ENCODE results near the gene NRP2. TPM values are rescaled to one million over a fixed set of nuclear protein-coding genes. Genes with fewer than 3 reads are reported as not detected.

The NRP2 gene
- total and polyA plus RNA-seq, 2 donors (not counting 1 experiment from before 2014, with no cell fraction given), result 1.8 to 6.8 TPM

DNA sequence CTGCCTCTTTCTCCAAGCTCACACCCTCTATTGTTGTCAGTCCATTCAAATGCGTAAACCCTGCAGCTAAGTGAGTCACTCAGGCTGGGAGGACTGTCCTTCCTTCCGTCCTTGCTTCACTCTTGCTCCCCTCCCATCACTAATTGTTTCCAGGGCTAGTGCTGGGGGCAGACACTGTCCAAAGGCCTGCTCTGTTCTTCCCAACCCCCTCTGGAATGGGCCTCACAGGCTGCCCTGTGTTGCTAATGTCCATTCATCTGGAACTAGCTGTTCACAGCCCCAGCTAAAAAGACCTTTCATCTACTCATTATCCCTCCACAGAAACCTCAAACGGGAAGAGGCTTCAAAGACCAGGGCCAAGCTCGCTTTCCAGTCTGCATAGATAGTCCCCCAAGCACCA lies 31.9 kb upstream of the NRP2 start:
- DNase-seq (no peak), ATAC-seq (ENCODE audit: low read depth) (no peak)
- ChIA-PET CTCF (interaction anchor here (1.1 kb wide), 1 partner anchor 10 kb away, joined by 3 read pairs; no protein-coding TSS in a partner anchor), POLR2A (no interaction called here)
- H3K79me2 ChIP-seq (ENCODE audit: control insufficient read depth, insufficient read depth, low read length), result no peaks in the 10 kb centered on the region
- H3K9me3 Mint-ChIP-seq (ENCODE audit: insufficient read depth), result no peaks in the 10 kb centered on the region
- no peak overlapping the region for H3K4me3 ChIP-seq (ENCODE audit: control extremely low read depth in 1 of 5, extremely low read depth in 1 of 5, insufficient read depth in 1 of 5, low read depth in 2 of 5, low read length in 4 of 5)
- intact Hi-C loops (cut with micrococcal nuclease), result no loop called here
- no peak overlapping the region for H3K27ac ChIP-seq (ENCODE audit: low read length in 2 of 2)
- H3K27me3 Mint-ChIP-seq, result peaks cover 44% of the 10 kb centered on the region
- no peaks in the 10 kb centered on the region for H4K20me1 ChIP-seq (ENCODE audit: control insufficient read depth, insufficient read depth, low read length, poor library complexity, severe bottlenecking)
- no peaks in the 10 kb centered on the region for H3K9me3 ChIP-seq (ENCODE audit: control extremely low read depth in 1 of 3, control insufficient read depth in 2 of 3, insufficient read depth in 1 of 3, low read length in 2 of 3)
- H3K27ac Mint-ChIP-seq, result no peak overlapping the region
- no peaks in the 10 kb centered on the region for H3K36me3 ChIP-seq (replicated peaks in 1 of 2; ENCODE audit: control extremely low read depth in 1 of 2, control insufficient read depth in 1 of 2, extremely low read depth in 1 of 2, insufficient read depth in 2 of 2, low read length in 1 of 2)
- TF ChIP-seq, protein P1, sequence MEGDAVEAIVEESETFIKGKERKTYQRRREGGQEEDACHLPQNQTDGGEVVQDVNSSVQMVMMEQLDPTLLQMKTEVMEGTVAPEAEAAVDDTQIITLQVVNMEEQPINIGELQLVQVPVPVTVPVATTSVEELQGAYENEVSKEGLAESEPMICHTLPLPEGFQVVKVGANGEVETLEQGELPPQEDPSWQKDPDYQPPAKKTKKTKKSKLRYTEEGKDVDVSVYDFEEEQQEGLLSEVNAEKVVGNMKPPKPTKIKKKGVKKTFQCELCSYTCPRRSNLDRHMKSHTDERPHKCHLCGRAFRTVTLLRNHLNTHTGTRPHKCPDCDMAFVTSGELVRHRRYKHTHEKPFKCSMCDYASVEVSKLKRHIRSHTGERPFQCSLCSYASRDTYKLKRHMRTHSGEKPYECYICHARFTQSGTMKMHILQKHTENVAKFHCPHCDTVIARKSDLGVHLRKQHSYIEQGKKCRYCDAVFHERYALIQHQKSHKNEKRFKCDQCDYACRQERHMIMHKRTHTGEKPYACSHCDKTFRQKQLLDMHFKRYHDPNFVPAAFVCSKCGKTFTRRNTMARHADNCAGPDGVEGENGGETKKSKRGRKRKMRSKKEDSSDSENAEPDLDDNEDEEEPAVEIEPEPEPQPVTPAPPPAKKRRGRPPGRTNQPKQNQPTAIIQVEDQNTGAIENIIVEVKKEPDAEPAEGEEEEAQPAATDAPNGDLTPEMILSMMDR (IDR thresholded peaks at IDR 0.05), result no peak
- TF ChIP-seq EZH2 (IDR thresholded peaks at IDR 0.05; ENCODE audit: borderline replicate concordance, insufficient read depth, low read depth, low read length, poor library complexity, severe bottlenecking), result no peak
- peaks cover 0 to 10% of the 10 kb centered on the region in 2 donors for H3K4me1 ChIP-seq (ENCODE audit: control insufficient read depth in 2 of 2, insufficient read depth in 2 of 2, low read length in 2 of 2)
- H3K4me1 Mint-ChIP-seq, result peaks cover 10% of the 10 kb centered on the region
- no peak overlapping the region for H3K4me2 ChIP-seq (replicated peaks; ENCODE audit: low read depth, low read length, poor library complexity, severe bottlenecking)
- H3K27me3 ChIP-seq (replicated peaks in 1 of 4; ENCODE audit: control extremely low read depth in 1 of 4, control insufficient read depth in 3 of 4, insufficient read depth in 4 of 4, low read length in 3 of 4), result peaks cover 0 to 10% (median 2%) of the 10 kb centered on the region in 4 experiments
- WGBS (ENCODE audit: insufficient coverage), result 62% methylated on average over 4 of the region's 4 CpGs
- H3K9ac ChIP-seq (ENCODE audit: low read length), result no peak overlapping the region
- no peak overlapping the region for H3K4me3 Mint-ChIP-seq
- H2AFZ ChIP-seq (ENCODE audit: insufficient read depth, low read depth, low read length, poor library complexity, severe bottlenecking), result no peak overlapping the region

GRCh38 chr2:205650931-205651330 lies 31.4 kb upstream of the NRP2 start:
- DNase-seq, result no peak
- Histone ChIP-seq H3K4me3 (ENCODE audit: control extremely low read depth in 1 of 5, extremely low read depth in 1 of 5, insufficient read depth in 1 of 5, low read depth in 2 of 5, low read length in 4 of 5) (no peak overlapping the region), H2AFZ (ENCODE audit: insufficient read depth, low read depth, low read length, poor library complexity, severe bottlenecking) (no peak overlapping the region), H3K79me2 (ENCODE audit: control insufficient read depth, insufficient read depth, low read length) (no peaks in the 10 kb centered on the region), H3K4me2 (replicated peaks; ENCODE audit: low read depth, low read length, poor library complexity, severe bottlenecking) (no peak overlapping the region), H4K20me1 (ENCODE audit: control insufficient read depth, insufficient read depth, low read length, poor library complexity, severe bottlenecking) (no peaks in the 10 kb centered on the region), H3K27ac (ENCODE audit: low read length in 2 of 2) (no peak overlapping the region), H3K4me1 (ENCODE audit: control insufficient read depth in 2 of 2, insufficient read depth in 2 of 2, low read length in 2 of 2) (peaks cover 0 to 10% of the 10 kb centered on the region in 2 donors), H3K9me3 (ENCODE audit: control extremely low read depth in 1 of 3, control insufficient read depth in 2 of 3, insufficient read depth in 1 of 3, low read length in 2 of 3) (no peaks in the 10 kb centered on the region), H3K9ac (ENCODE audit: low read length) (no peak overlapping the region), H3K27me3 (replicated peaks in 1 of 4; ENCODE audit: control extremely low read depth in 1 of 4, control insufficient read depth in 3 of 4, insufficient read depth in 4 of 4, low read length in 3 of 4) (peaks cover 0 to 10% (median 2%) of the 10 kb centered on the region in 4 experiments), H3K36me3 (replicated peaks in 1 of 2; ENCODE audit: control extremely low read depth in 1 of 2, control insufficient read depth in 1 of 2, extremely low read depth in 1 of 2, insufficient read depth in 2 of 2, low read length in 1 of 2) (no peaks in the 10 kb centered on the region)
- no peak overlapping the region for H3K27ac Mint-ChIP-seq
- intact Hi-C loops (cut with micrococcal nuclease), result no loop called here
- H3K9me3 Mint-ChIP-seq (ENCODE audit: insufficient read depth), result no peaks in the 10 kb centered on the region
- H3K4me3 Mint-ChIP-seq, result no peak overlapping the region
- CTCF ChIA-PET, result interaction anchor here (1.1 kb wide), 1 partner anchor 9 kb away, joined by 3 read pairs; no protein-coding TSS in a partner anchor
- H3K27me3 Mint-ChIP-seq, result peaks cover 44% of the 10 kb centered on the region
- POLR2A ChIA-PET, result no interaction called here
- WGBS (ENCODE audit: insufficient coverage), result 97% methylated on average over 5 of the region's 7 CpGs
- ATAC-seq (ENCODE audit: low read depth), result no peak
- H3K4me1 Mint-ChIP-seq, result peaks cover 10% of the 10 kb centered on the region
- no peak for TF ChIP-seq EZH2 (IDR thresholded peaks at IDR 0.05; ENCODE audit: borderline replicate concordance, insufficient read depth, low read depth, low read length, poor library complexity, severe bottlenecking)
- TF ChIP-seq, protein P1 (IDR thresholded peaks at IDR 0.05), result no peak

Measured in B cell (primary cell).